GM19463 (cell line): Measurements from ENCODE around the gene SCAPER.
"Not testable (repeated sequence)": the region's sequence is repeated elsewhere in the genome, so short reads cannot be mapped to it uniquely, and the experiment has no call there.

ENCODE experiments used
- ATAC-seq: cut with Tn5 transposase; IDR thresholded peaks from one replicate; pipeline ENCODE4 v1.9.1; 2021; ENCODE audit warnings: mild to moderate bottlenecking, moderate library complexity; ENCODE audit not compliant: unreplicated experiment

Gene SCAPER

GRCh38 chr15:76328106-76328696, 576.9 kb downstream of the SCAPER start:
- ATAC-seq = no peak

- ATAC-seq = no peak
Measured at GRCh38 chr15:76327191-76328105, 577.7 kb downstream of the SCAPER start.

GRCh38 chr15:76325704-76326103, 579.4 kb downstream of the SCAPER start:
- no peak for ATAC-seq

GRCh38 chr15:76324066-76324465, 581.1 kb downstream of the SCAPER start:
- ATAC-seq = no peak

DNA sequence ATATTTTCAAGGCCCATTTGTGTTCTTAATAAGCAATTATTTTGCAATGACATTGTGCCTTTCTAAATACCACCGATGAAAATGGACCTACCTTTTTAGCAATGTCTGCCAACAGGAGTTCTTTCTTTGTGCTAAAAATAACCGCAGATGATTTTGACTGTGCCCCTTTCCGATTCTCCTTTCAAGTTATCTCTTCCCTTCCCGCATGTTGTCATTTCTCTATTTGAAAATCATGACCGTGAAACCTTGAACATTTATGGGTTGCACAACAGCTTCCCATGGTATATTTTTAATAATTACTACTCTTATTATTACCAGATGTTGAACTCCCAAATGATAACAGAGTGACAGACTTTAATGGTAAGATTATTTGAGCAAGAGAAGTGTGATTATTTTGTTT, 583.5 kb downstream of the SCAPER start:
- no peak for ATAC-seq

DNA sequence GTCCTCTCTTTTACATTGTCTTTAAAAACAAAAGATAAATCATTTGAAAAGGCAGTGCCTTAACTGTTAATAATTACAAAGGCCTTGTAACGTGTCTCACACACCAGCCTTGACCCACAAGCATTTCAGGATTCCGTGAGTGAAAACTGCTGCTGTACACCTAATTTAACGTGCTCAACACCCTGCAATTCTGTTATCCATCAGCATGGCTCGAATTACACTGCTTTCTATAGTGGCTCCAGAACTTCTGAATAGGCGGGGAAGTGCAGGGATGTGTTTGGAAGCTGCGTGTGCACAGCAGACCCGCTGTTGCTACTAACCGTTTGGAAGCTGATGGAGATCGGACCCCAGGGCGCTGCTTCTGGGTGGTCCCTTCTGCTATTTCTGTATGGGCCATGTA, 584.0 kb downstream of the SCAPER start:
- ATAC-seq = no peak

- no peak for ATAC-seq
Measured at GRCh38 chr15:76320012-76320411, 585.1 kb downstream of the SCAPER start.

DNA sequence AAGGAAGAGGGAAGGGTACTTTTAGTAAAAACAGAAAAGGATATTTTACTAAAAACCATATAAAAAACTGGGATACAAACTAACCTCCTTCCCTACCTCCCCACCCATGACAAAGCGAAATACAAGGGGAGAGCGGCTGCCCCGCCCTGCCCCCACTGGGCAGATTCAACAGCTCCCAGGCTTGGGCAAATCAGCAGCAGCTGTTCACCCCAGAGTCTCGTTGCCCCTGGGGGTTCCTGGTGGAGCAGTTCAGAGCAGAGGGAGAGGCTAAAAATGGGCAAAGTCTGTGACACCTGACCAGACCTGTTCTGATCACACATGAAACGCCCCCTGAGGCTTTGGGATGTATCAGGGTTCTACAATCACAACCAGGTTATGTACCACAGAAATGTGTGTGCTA, 591.4 kb downstream of the SCAPER start:
- ATAC-seq = no peak

GRCh38 chr15:76313175-76313567, 592.0 kb downstream of the SCAPER start:
- not testable (repeated sequence) for ATAC-seq

GRCh38 chr15:76312540-76313174, 592.5 kb downstream of the SCAPER start:
- no peak for ATAC-seq

- peak; percentile 98 for ATAC-seq
Measured at GRCh38 chr15:76311100-76311953, 593.8 kb downstream of the SCAPER start, which contains the start of gene ETFA. TSS of gene ETFA (minus strand) at chr15:76311469. CDS start at chr15:76311388, 81 bp downstream.

DNA sequence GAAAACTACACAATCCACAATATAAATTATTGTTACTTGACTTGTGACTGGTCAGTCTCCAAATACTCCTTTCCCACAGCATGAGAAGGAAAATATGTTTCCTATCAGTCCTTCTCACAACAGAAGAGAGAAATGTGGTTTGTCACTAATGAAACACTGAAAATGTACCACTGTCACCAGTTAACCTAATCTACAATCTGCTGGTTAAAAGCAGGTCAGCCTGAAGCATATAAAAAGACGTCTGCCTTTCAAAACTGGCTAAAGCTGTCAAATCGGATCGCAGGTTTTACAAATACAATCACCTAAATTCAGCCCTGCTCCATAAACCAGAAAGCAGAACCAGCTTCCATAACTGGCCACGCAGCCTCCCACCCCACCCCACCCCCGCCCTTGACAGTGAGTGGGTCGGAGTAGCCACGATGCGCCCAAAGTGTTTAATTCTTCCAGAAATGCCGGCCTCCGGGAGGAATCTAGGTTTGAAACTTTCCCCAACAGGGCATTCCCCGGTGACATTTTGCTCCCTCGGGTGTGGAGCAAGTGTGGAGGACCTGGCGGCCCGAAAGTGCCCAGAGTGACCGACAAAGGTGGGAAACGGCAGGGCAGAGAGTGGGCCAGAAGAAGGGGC, 594.6 kb downstream of the SCAPER start:
- ATAC-seq = peak; percentile 5

DNA sequence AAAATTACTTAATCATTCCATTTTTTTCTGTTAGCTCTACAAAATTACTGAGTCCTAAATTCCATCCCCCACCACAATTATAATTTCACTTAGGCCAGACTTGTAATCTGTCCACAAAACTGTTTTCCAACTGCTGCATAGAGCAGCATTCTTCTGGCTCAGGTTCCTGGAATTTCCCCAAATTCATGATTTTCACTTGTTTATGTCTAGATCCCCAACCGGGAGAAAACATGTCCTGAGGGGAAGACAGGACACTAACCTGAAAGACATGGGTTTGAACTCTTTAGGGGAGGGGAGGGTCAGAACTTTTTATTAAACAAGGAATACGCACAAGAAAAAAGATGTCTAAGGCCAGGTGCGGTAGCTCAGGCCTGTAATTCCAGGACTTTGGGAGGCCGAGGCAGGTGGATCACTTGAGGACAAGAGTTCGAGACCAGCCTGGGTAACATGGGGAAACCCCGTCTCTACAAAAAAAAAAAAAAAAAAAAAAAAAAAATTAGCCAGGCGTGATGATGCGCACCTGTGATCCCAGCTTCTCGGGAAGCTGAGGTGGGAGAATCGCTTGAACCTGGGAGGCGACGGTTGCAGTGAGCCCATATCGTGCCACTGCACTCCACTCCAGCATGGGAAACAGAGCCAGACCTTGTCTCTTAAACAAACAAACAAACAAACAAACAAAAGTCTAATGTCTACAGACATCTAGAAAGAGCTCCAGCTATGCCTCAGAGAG, 595.4 kb downstream of the SCAPER start:
- no peak for ATAC-seq

GRCh38 chr15:76303909-76304308, 601.2 kb downstream of the SCAPER start:
- no peak for ATAC-seq

- no peak for ATAC-seq
Measured at GRCh38 chr15:76299786-76300185, 605.4 kb downstream of the SCAPER start.

- ATAC-seq = no peak
Measured at GRCh38 chr15:76298986-76299385, 606.2 kb downstream of the SCAPER start.

DNA sequence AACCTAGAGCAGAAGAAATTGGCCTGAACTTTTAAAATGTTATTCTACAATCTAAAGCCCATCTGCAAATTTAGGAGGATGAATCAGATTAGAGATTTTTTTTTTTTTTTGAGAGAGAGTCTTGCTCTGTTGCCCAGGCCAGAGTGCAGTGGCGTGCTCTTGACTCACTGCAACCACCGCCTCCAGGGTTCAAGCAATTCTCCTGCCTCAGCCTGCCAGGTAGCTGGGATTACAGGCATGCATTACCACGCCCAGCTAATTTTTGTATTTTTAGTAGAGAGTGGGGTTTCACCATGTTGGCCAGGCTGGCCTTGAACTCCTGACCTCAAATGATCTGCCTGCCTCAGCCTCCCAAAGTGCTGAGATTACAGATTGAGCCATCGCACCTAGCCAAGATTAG, 607.2 kb downstream of the SCAPER start:
- not testable (repeated sequence) for ATAC-seq
